GM19438 (cell line): ENCODE data around the gene SDK1.

Experiments used
- ATAC-seq: cut with Tn5 transposase; IDR thresholded peaks from one replicate; pipeline ENCODE4 v1.9.1; 2021; ENCODE audit warnings: low read depth; ENCODE audit not compliant: unreplicated experiment

SDK1 gene

DNA sequence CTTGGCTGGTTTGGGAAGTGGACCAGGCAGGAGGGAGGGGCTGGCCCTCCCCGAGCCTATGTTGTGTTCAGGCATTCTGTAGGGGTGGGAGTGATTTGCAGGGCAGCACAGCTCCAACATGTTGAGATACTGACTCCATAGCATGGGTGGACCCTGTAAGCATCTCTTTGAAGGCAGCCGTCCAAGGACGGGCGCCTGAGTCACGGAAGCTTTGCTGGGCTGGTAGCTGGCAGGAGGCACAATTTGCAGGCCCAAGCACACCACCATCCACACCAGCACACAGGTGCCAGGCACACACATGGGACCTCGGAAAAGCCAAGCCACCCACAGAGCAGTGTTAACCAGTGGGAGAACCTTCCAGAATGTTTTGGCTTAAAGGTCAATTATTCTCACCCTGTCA lies 875.9 kb downstream of the SDK1 start:
- no peak for ATAC-seq

DNA sequence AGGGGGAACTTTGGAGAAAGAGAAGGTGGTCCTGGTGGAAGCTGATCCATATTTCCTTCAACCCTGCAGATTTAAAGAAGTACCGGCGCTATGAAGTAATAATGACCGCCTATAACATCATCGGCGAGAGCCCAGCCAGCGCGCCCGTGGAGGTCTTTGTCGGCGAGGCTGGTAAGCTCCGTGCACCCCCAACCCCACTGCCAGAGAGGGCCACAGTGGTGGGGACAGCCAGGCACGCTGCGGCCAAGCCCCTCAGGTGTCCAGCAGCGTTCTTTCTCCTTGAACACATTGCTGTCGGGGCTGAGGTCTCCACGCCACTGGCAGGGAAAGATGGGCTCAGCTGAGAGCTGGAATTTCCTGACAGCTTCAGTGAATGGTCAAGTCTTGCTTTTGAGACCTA lies 877.4 kb downstream of the SDK1 start:
- no peak for ATAC-seq

DNA sequence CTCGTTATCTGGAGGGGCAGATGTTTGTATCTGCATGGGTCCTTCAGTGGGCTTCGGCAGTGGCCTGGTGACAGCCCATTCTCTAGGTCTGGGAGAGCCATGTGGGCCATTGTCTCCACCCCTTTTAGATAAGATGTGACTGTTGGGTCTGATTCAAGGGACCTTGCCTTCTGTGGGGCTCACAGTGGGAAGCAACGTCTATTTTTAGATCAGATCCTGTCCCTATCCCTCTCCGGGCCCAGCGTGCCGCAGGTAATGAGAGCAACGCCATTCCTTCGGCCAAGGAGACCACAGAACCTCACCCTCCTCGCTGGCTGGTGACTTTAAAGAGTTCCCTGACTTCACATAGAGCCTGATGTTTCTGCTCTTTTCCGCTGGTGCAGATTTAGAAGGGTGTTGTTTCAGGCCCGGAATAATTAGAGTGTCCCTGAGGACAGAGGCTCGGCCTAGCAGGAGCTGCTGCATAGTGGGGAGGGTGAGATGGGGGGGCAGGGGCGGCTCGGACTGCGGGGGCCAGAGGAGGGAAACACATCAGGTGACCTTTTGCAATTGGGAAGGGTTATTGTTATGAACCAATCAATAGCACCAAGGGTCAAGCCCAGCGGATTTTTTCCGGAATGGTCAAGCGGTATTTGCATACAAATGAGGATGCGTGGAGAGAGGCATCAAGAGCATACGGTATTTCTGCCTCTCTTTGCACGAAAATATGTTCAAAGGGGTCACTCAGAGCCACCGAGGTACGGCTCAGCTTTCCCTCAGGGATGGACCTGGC lies 878.0 kb downstream of the SDK1 start:
- ATAC-seq, result no peak

DNA sequence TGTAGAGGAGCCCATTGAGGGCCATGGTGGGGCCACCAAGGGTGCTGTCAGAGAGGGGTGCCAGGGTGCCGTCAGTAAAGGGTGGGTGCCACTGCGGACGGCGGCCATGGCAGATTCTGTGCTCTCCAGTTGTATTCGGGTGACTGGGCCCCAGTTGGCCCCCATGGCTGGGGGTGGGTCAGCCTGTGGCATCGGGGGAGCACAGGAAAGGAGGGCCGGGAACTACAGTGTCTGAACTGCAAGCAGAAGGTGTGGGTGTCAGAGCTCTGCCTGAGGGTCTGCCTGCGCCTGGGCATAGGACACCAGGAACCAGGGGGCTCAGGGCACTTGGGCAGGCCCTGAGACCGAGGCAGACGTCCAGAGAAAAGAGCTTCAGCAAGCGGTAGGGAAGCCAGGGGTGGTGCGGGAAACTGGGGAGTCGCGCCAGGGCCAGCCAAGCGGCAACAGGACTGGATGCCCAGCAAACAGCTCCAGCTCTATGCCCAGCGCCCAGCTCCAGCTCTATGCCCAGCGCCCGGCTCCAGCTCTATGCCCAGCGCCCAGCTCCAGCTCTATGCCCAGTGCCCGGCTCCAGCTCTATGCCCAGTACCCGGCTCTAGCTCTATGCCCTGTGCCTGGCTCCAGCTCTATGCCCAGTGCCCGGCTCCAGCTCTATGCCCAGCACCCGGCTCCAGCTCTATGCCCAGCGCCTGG lies 878.8 kb downstream of the SDK1 start:
- ATAC-seq, result no peak

DNA sequence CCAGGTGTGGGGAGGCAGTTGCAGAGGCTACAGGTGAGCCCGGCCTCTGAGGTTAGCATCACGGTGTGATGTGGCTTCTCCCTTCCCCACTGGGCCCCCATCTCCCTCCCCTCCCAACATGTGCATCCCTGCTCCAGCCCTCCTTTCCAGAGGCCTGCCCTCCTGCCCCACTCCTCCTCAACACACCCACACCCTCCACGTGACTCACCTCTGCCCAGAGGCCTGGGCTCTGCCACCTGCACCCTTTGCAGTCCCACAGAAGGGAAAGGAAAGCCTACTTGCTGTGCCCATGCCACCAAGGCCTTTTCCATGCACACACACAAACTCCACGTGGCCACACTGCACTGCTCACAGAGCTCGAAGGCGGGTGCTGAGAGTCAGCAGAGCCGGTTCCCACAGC lies 880.4 kb downstream of the SDK1 start:
- ATAC-seq, result no peak

DNA sequence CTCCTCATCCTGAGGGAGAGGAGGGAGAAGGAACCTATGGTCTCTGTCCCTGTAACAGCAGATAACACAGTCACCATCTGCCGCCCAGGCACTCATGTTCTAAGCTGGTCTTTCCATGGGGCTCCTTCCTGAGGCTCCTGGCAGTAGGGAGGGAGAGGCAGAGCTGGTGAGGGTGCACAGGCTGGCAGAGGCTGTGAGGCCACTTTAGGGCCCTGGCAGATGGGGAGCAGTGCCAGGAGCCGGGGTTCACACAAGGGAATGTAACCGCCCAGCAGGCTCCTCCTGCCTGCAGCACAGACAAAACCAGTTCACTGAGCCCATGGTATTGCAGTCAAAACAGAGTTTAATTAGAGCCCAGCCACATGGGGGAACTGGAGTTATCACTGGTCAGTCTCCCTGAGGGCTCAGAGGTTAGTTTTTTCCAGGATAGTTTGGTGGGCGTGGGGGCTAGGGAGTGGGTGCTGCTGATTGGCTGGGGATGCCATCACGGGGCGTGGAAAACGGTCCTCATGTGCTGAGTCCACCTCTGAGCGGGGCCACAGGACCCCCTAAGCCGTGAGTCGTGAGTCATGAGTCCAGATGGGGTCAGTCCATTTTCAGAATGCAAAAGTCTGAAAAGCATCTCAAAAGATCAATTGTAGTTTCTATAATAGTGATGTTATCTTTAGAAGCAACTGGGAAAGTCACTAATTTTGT lies 881.7 kb downstream of the SDK1 start:
- ATAC-seq, result no peak

DNA sequence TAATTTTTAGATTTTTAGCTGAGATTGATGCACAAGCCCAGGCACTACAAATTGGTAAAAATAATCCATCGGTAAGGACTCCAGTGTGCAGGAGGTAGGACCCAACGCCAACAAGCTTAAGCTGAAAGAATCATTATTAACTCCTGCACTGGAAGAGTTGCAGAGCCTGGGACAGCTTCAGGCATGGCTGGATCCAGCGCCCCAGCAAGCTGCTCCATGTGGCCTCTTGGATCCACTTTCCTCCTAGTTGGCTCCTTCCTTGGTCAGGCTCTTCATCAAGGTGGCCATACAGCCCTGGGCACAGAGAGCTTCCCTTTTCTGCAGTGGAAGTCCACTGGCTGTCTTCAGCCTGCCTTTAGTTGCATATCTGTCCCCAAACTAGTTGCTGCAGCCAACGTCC lies 883.6 kb downstream of the SDK1 start:
- no peak for ATAC-seq

DNA sequence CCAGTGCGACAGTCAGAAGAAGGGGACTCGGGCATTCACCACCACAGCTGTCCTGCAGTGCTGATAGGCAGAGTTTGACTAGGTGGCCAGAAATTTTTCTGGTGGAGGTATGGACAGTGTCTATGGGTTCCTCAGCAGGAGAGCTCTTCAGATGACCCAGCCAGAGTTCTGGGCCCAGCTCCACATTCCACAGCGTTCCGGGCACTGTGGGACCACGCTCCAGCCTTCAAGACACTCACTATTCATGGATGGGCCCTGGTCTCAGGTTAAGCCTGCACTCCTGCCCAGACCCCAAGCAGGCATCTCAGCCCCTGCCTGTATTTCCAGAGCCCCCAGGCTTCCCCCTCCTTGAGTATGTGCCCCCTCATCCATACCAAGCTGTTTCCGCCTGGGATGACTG lies 884.1 kb downstream of the SDK1 start:
- no peak for ATAC-seq

DNA sequence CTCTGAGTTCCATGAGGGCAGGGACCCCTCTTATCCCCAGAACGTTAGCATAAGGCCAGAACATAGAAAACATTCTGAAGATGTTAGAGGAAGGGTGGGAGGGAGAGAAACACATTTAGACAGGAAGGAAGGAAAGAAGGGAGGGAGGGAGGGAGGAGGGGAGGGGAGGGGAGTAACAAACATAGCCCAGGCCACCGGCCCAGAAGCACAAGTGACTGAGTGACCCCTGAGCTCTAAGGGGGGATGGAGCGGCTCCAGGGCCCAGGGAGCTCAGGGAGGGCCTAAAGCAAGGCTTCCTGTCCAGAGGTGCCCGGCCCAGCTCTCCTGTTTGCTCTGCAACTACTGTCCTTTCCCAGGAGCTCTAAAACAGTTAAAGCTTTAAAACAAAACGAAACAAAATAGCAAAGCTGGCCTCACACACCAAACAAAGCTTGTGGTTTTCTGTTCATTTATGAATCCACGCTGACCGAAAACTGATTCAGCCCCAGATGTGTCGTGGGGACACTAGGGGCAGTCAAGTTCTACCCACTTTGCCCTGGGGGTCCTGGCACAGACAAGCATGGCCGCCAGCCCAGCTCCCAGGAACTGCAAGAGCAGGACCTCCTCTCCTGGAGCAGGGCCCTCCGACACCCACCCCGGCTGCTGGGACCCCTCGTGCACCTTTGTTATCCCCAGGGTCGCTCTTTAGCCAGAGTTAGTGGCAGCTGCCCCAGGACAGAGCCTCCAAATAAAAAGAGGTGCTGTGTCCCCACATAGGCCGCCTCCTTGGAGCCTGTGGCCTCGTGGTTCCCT lies 884.9 kb downstream of the SDK1 start:
- no peak for ATAC-seq

DNA sequence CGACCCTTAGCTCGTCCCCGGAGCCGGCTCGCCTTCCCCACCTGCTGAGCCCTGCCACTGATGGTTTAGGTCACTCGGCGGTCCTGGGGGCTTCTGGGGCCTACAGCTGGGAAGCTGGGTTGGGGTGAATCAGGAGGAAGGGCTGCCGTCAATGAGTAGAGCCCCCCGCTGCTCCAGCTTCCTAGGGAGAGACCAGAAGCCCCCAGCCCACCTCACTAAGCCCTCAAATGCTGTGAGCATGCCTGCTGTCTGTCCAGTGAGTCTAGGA lies 885.4 kb downstream of the SDK1 start:
- ATAC-seq, result no peak

DNA sequence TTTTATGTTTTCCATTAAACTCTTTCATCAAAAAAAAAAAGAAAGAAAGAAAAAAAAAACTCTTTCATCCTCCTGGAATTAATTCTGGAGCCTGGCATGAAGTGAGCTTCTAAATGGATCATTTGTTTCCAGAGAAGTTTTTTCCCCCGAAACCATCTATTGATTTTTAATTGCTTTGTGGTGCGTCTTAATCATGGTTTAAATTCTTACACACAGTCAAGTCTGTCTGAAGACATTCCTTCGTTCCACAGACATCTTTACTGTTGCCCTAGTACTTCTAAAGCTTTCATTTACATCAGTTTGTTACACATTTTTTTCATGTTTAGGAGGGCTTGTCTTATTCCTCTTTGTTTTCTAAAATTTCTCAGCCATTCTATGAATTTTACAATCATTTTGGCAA lies 887.6 kb downstream of the SDK1 start:
- ATAC-seq, result no peak

DNA sequence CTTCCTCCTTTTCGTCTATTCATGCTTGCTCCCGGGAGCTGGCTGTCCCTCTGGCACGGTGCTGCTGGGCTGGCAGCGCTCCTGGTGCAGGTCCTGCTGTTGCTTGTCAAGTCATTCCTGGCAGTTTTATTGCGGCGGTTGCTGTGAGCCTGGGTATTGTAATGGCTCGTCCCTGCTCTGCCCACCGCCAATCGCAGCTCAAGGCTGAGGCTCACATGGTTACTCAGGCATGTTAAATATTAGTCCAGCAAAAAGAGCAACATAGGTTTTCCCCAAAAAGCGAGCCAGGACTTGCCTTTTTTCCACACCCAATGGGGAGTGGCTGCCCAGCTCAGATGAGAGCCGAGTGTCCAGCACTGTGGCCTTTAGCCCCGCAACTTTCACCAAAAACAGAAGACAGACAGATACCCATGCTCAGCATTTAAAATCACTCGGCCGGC lies 888.1 kb downstream of the SDK1 start:
- ATAC-seq, result no peak

DNA sequence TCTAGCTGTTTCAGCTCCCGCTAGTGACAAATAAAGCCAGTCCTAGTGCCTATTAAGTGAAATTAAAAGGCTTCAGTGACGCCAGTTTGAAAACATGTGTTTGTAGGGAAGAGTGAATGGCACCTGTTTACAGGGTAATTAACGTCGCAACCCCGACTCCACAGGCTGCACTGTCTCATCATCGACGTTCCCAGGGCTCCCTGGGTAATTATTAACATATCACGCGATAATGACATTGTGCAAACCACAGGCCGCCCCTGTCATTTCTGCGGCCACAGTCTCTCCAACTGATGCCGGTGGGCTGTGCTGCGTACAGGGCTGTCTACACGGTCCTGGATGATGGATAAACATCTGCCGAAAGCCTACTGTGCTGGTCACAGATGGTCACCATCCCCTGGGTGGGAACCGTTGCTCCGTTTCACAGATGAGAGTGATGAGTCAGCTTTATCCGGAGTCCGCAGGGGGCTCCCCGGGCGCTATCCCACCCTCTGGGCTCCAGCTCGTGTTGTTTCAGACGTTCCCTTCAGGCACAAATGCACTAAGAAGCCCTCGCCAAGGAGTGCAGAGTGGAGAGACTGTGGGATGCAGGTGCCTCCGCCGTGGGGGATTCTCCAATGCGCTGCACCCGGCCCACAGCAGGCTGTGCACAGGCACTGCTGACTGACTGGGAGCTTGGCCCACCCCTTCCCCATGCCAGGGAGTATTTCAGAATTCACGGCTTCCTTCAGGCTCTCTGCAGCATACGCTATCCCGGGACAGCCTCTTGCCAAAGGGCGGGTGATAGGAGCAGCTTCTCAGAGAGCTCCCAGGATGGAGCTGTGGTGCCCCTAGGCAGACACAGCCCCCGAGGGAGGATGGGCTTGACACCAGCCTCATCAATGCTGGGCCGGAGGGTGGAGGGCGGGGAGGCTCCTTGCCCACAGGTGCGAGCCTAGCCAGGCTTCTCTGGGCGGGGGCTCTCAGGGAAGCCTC lies 889.2 kb downstream of the SDK1 start:
- ATAC-seq, result no peak

DNA sequence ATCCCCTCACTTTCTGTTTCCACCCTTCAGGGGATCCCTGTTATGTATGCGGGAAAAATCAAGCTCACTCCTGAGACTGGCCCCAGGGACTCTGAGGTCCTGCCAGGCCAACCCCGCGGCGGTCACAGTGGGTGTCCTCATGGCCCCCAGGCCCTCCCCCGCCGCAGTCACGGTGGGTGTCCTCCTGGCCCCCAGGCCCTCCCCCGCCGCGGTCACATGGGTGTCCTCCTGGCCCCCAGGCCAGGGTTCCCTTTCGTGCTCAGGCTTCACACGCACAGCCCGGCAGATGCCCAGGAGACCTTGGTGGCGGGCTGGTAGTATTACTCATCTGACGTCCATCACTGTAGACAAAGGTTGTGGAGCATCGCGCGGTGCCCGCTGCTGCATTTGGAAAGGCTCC lies 890.0 kb downstream of the SDK1 start:
- ATAC-seq, result no peak

DNA sequence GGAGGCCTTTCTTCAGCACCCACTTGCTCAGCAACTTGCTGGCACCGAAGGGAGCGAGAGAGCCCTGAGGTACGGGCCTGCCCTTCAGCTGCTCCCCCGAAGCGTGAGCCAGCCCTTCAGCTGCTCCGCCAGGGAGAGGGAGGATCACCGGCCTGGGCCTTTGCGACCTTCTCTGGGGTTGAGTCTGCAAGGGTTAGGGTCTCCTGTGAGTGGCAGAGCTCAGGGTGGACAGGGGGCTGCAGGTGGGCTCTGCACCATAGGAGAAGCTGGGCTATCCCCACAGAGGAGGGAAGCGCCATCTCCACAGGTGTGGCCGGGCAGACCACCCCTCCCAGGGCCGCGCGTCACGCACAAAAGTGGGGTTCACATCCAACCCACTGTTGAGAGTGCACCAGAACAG lies 890.5 kb downstream of the SDK1 start:
- no peak for ATAC-seq

DNA sequence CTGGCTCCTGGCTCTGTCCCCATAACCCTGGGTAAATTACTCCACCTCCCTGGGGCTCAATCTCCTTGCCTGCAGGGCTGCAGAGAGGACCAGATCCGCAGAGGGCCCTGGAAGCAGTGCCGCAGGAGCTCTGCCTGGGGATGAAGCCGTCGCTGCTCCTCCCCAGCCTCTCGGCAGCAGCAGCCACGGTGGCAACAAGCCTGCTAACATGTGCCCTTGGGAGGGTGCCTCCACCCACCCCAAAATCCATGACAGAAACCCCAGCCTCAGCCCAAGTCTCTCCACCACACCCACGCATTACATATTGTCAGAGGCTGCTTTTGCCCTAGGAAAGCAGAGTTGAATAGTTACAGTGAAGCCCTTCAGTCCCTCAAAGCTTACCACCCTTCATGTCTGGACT lies 894.6 kb downstream of the SDK1 start:
- no peak for ATAC-seq

DNA sequence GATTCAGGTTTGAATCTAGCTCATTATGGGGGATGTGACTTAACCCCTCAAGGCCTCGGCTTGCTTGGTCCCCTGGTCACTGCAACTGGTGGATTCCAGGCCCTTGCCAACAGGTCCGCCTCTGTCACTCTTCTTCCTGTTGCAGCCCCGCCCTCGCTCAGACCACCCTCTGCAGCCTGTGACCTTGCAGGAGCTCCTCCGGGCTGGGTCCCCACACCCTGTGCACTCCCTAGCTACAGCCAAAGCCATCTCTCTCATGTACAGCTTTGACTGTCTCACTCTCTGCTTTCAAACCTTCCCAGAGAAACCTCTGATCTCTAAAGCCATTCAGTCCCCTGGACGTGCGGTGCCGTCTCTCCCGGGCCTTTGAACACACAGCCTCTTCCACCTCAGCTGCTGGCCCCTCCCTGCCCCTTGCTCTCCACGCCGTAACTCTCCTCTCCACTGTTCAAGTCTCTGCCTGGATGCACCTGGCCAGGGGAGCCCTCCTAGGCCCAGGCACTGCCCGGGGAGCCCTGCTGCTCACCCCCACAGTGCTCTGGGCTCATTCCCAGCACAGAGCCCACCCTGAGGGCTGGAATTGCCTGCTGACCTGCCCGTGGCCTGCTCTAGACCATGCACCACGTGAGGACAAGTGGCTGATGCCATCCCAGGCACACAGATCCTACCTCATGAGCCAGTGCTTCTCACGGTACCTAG lies 895.2 kb downstream of the SDK1 start:
- no peak for ATAC-seq

DNA sequence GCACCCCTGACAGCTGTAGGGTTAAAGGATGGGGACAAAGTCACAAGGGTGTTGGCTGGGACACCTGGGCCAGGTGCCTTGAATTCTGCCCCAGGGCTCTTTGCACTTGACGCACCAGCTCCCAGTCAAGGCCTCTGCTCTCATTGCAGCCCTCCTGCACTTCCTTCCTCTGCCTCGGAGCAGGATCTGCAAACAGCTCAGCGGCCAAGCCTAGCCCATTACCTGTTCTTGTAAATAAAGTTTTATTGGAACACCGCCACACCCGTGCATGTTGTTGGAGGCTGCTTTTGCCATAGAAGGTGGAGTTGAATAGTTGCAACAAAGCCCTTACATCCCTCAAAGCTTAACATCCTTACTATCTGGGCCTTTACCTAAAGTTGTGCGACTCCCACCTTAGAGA lies 897.2 kb downstream of the SDK1 start:
- ATAC-seq, result no peak

DNA sequence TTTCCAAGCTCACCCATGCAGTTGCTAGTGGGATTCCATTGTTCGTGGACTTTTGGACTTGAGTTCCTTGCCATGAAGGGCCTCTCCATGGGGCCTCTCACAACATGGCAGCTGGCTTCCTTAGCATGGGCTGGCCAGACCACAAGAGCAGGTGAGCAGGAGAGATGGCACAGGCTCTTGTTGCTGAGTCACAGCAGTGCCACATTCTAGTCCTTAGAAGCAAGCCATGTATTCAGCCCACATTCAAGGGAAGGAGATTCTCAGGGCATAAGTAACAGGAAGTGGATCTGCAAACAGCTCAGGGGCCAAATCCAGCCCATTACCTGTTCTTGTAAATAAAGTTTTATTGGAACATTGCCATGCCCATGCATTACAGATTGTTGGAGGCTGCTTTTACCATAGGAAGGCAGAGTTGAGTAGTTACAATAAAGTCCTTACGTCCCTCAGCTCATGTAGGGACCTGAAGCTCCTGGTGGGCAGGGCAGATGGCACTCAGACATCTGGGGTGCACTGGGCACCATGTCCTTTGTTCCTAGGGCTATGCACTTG lies 899.6 kb downstream of the SDK1 start:
- no peak for ATAC-seq
